ENCODE measurements around the gene NTM.
A peak's percentile ranks its signal among the peaks of the same experiment; 100 is the strongest.

The NTM gene

DNA sequence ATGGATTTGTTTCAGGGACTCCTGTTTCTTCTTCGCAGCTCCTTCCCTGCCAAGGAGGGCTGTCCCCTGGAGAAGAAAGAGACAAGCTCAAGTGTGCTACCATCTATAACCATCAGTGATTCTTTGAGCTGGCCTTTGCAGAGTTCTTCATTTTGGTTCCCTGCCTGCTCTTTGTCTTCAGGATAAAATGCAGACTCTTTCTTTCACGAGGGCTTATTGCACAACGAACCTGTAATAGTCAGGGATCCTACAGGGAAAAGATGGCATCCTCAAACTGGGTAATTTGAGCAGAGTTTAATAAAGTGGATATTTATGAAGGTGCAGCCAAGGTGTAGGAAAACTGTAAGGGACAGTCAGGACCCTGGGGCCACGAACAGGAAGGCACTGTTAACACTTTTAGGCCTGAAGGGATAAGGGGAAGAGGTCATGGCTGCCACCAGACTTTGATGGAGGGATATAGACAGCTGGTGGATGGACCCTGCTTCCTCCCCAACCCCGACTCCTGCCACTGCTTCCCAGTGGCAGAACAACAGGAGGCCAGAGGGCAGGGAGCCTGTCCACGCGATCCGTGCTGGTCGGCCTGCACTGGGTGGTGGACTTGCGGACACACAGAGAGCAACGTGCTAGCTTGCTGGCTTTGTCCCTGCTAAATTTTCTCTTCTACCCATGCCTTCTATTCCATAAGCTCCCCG, 767.0 kb downstream of the NTM start:
- DNase-seq, result no peak

DNA sequence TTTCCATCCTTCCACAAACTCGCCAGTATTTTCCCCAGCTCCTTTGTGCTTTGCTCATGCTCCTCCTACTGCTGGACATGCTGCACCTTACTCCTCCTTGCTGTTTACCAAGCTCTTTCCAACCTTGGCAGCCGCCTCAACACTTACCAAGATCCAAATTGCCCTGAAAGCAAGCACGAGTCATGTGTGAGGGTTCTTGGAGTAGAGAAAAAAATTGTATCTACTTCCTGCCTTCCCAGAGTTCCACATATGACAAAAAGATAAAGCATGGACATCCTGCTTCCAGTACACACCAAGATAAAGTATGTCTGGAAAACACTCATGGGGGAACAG, 767.5 kb downstream of the NTM start:
- DNase-seq, result no peak

DNA sequence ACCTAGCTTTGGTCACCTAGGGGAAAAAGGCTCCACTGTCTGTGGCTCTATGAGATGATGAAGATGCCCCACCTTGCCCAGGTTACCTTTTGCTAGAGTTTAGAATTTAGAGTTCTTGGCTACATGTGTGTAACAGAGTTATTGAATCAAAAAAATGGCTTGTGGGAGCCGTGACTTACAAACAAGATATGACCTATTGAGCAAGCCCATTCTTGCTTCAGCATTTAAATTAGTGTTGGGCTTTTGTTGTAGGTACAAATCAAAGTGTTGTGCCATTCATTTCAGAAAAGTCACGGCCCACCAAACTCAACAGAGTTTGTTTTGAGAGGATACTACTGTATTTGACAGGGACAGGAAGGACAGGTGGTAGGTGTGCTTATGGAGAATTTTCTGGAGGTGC, 768.8 kb downstream of the NTM start:
- DNase-seq, result no peak

DNA sequence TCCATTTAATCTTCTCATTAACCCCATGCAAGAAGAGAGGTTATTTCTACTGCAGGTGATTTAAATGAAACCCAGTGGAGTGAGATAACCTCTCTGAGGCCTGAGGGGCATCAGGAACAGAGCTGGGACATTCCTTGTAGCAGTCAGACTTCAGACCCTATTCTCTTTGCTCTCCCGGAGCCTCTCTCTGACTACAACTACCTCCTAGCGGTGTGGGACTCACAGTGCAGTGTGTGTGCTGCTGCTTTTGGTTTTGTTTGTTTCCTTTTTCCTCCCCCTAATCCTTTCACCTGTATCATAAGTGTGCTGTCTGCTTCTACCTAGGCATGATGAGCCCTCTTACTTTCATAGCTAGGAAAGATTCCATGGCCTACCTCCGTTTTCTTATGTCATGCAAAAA, 769.6 kb downstream of the NTM start:
- no peak for DNase-seq

DNA sequence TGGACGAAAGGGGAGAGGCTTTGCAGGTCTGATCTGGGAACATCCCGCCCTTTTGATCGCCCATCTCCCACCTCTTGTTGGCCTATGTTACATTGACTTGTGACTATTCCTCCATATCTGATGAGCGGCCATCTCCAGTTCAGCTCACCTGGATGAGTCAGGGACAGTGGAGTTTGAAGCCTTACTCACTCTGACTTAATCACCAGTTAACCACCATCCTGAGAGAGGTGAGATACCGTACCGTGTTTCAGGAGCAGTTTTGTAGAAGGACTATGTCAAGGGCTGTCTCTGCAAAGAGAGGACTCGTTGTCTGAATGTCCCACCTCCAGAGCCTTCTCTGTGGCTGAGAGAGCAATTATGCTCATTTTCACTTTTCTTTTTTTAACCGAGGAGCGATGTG, 771.7 kb downstream of the NTM start:
- DNase-seq, result no peak

DNA sequence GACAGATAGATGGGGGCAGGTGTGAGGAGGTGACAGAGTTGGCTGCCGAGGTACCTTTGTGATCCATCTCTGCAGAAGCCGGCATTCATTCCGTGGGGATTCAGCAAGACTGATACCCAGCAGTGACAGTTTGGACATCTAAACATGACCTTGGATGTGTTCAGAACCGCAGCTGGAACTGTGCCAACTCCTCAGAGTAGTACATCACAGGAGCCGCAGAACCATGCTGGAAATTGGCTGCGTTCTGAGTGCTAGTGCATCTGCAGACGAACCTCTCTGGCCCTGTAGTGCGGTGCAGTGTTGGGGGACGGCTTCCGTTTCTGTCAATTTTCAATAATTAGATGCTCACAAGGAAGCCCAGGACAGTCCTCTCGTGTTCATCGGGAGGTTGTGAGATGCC, 772.1 kb downstream of the NTM start:
- DNase-seq, result no peak

DNA sequence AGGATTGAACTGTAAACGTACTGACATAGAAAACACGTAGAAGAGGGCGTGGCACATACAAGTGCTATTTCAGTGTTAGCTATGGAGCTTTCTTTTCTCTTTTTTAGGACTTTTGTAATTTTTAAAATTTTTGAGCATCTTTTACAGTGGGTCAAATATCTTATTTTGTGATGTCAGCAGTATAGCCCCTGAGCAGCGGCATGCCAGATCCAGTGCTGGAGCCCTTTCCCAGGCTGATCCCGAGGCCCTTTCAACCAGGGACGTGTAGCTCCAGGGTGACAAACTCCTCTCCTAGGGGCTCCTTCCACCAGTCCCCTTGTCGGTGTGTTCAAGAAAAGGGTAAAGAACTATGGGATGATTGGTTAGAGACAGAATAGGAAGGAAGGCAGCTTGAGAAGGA, 777.0 kb downstream of the NTM start:
- no peak for DNase-seq

DNA sequence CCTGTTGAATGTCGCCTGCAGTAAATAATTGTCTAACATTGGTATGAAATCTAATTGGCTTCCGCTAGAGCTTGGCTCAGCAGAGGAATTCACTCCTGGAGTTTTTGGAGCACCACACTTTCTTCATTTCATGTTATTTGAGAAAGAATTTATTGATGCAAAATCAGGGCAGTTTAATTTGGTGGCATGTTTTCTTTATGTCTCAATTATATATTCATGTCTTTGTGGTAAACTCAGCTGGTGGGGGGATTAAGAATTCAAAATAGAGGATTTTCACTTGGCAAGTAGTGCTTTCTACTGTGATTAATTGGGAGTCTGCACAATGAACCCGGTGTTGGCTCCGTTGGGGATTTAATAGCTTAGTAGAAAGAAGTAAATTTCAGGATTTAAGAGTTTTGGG, 784.4 kb downstream of the NTM start:
- DNase-seq, result no peak

DNA sequence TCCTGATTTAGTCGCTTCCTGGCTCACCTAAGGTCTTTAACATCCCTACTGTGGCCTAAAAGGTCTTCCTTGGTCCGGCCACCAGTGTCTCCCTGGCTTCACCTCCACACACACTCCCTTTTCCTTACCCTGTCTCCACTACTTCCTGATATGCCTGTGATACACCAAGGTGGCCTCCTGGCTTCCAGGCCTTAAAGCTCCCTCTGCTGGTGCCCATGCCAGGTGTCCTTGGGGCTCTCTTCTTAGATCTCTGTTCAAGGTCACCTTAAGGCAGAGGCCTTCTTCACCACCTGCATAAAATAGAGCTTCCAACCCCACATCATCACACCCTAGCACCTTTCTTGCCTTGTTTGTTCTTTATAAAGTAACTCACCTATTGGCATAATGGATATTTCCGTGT, 787.7 kb downstream of the NTM start:
- DNase-seq, result peak; percentile 1

DNA sequence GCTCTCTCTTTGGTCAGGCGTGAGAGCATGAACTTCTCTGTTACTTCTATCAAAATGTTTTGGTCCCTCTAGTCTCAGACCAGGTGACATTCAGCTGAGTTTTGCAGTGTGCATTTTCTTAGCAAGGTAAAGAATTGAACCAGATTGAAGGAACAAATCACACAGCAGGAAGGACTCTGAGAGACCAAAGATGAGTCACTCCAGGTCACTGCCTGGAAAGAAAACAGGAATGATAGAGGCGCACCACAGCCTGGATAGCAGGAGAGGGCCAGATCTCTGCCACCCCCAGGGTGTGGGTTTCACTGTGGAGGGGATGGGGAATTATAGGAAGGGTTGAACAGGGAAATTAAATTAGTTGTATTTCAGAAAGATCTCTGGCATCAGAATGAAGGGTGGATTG, 788.3 kb downstream of the NTM start:
- DNase-seq, result no peak

DNA sequence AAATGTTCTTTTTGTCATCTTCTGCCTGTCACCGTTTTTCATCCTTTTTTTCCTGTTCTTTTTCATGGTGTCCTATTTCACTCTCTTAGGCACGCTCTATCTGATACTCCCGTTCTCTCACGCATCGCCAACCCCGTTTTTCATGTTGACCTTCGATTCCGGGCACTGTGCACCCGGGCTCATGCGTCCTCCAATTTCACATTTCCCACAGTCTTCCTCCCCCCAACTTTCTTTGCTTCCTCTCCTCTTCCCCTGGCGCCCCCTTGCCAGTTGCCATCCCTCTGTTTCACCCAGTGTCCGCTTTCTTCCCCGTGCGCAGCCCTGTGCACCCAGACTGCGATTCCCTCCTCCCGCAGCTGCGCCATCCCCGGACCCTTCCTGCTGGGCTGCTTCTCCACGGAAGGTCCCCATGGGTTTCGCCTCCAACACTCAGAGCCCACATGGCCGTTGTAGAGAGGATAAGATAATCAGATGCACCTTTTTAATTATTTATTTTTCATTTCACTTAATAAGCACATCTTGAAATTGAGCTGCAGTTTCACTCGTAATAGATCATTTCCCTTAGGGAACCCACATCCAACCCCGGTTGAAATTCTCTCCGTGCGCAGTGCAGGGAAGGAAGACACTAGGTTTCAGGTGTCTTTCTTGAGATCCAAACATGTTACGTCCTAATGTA, 791.1 kb downstream of the NTM start:
- no peak for DNase-seq

DNA sequence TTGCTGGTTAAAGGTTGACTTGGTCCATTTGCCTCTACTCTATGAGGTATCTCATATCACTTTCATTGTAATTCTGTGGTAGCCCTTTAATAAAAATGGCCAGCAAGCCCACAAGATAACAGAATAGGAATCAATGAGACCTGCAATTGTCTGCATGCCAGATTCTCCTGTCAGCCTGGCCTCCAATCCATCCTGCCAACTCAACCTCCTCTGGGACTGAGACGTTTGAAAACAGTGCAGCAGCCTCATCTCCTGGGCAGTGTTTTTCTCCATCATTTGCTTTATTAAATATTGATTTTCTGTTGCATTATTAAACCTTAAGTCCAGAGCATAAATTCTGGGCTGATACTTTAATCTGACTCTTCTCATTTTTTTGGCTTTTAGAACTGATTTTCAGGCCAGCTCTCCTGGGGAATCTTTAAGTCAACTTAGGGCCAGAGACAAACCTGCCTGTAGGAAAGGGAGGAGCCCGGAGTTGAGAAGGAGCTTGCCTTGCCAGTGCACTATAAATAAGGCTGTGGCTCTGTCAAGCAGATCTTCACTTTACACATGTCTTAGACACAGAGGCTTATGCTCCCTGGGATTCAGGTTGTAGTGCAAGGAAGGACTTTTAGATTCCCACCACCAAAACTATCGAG, 798.0 kb downstream of the NTM start:
- no peak for DNase-seq

DNA sequence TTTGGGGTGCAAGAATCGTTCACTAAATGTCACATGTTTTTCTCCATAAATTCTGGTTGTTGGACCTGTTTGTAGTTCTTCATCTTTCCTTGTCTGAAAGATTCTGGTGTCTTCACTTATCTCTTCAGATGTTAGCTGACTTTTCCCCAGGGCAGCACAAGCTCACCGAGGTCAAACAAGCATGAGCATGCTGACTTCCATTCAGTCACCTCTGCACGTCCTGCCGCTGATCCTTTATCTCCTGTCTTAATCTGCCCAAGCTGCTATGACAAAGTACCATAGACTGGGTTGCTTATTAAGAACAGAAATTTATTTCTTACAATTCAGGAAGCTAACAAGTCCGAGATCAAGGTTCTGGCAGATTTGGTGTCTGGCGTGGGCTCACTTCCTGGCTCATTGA, 800.6 kb downstream of the NTM start:
- DNase-seq, result no peak

DNA sequence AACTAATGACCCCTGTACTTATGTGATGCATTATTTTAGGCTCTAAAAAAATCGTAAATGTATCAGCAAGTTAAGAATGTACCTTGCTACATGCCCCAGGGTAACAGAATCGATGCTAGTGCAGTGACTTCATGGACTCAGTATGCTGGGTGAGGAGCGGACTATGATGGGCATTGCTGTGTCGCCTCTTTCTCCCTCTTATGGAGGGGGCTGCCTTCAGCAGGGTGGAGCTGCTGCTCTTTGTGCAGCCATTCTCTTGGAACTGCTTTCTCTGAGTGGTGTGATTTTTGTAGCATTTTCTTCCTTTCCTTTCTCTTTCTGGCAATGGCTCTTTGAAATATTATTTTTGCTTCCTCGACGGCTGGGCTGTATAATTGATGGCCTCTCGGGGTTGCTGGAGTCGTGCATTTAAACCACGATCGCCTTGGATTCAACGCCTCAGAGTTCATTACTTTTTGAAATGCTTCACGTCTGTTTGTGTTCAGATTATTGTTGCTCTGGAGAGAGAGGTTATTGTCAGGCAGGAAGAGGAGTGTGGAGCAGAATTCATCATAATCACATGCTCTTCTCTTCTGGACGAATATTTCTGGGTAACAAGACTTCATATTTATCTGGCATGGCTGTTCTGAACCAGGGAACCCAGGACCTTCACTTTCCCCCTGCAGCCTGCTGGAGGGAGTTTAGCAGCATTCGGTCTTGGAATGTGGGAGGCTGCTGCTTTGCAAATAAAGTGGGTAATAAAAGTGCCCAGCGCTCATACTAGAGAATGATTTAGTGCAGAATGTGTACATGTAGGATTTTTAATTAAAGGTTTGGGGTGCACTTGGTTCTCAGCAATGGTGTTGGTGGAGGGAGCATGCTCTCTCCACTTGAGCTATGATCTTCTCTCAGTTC, 804.2 kb downstream of the NTM start:
- no peak for DNase-seq

DNA sequence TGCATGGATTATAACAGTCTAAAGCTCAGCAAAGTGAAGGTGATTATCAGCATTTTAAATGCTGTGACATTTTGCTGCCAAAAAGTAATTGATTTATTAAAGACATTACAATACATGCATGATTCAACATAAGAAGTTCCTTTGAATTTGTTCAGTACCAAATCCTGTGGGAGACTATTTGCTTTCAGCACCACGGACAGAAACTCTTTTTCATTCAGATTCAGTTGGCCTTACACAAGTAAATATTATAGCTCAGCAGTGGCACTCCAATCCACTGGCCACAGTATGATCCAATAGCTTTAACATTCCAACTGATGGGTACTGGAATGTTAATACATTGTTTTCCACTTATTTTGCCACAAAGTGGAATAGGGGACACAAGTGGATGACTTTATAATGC, 806.7 kb downstream of the NTM start:
- no peak for DNase-seq

DNA sequence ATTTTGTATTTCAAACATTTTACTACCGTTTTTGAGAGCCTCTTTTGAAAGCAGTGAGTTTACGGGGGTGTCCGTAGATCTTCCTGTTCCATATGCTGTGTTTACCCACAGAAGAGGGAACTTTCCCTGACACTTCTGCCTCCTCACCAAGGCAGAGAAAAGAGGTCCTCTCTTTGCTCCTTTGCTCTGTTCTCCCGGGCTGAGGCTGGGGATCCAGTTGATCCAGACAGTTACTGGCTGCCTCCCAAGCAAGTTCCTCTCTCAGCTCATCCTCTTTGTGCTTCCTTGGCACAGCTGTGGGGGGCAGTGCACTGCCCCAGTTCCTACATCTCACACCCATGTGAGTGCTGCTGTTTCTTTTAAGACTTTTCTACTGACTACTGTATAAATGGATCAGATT, 813.7 kb downstream of the NTM start:
- DNase-seq, result no peak

DNA sequence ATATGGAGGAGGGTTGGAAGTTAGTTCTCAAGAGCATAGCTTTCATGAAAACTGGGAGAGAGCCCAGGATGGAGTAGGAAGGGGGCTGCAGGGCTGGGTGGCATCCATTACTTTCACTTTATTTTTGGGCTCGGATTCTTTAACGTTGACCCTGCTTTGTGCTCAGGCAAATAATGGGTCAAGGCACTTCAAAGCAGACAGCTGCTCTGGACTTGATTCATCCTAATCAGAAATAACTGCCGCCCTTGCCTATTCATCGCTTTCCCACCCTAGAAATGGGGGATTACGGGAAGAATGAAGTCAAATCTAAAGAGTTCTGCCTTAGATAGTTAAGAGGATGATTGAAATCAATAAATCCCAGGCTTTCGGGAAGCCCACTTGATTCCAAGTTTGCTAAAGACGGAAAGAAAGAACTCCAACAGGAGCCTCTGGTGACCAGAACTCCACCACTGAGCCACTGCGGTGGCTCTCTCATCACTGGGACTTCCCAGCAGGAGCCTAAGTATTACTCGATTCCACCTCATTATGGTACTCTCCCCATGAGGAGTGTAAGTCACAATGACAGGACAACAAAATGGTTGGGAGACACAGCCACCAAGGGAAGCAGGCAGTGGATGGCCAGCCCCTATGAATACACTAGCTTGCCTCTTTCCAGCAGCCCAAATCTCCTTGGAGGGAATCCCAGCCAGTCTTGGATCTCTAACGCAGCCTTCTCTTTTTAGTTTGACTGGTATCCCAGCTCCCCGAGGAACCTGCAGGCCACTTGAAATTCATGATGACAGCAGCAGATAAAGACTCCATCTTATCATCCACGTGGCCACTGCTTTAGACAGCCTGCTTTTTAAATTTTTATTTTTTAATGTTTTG, 815.5 kb downstream of the NTM start:
- DNase-seq, result no peak

DNA sequence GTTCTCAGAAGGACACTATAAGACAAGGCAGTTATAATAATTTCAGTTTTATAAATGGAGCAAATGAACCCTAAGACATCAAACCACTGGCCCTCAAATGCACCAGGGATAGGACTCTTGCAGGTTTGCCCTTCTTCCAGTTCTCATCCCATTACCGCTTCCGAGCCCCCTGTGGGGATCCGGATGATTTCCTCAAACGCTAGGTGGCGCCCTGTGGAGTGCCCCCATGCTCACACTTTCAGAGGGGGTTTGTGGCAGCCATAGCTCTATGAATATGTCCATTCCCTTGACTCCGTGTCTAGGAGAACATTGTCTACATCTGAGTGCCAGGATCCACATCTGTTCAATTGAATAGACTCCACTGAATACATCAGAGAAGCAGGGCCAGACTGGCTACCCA, 816.3 kb downstream of the NTM start:
- no peak for DNase-seq

DNA sequence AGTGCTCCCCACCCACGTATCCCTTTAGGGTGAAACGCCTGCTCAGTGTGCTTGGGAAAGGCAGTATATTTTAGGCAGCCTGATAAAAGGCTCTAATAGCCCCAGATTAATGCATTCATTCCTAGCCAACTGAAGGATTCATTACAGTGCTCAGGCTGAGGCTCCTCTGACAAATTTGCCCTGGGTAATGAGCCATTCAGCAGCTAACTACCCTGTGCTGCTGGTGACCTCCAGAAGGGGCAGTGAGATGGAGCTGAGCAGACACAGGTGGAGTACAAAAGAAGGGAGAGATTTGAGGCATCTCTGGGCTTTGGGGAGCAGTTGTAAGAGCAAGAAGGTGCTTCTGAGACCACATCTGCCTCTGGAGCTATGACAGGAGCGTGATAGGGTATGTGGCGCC, 817.0 kb downstream of the NTM start:
- no peak for DNase-seq

DNA sequence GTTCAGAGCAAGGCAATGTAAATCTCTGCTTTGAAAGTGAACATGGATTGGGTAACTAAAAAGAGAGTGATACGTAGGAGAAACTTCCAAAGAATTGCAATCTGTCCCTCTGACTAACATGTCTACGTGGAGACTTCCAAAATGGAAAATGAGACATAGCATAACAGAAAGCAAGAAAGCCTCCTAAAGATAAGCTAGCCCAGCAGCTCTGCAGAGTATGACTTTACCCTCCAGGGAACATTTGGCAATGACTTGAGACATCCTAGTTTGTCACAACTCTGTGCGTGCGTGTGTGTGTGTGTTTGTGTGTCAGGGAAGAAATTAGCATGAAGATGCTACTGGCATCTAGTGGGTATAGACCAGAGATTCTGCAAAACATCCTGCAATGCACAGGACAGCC, 817.4 kb downstream of the NTM start:
- no peak for DNase-seq

DNA sequence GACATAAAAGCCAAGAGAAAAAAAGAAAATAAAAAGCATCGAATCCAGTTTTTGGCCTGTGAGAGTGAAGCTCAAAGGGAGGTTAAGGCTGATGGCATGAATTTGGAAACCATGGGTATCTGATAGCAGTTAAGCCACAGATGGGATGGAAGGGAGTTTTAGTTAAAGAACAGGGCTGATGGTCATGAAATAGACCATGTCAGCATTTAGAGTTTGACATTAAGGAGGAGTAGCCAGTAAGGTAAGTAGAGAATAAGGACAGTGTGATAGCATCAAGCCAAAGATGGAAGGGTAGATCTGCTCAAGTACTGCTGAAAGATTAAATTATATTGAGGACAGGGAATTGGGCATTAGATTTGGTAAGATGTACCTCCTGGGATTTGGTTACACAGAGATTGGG, 826.5 kb downstream of the NTM start:
- DNase-seq, result no peak

DNA sequence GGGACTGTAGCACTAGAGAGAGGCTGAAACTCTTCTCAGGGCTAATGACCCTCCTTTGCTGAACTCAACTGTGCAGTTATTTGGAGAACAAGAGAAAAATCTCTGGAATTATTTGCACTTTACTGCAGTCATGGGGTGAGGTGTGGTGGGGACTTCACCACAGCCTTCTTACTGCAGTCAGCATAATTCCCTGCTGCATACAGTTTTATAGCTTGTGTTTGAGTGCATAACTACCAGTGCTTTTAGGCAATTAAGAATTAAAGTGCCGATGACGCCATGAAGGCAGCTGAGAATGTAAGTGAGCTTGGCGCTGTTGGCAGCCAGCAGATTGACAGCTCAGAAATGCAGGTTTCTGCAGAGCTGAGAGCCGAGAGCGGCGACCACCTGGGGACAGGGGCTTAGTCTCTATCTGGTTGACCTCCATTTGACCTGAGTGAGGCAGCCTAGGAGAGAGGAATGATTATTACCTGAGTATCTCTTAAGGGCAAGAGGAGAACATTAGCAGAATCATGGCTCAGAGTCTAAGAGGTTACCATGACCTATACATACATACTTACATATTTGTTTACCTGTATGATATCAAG, 830.0 kb downstream of the NTM start:
- no peak for DNase-seq
